Renal pelvis (tissue), 4 donors: ENCODE measurements around the gene ATP2A2. TPM values are rescaled to one million over a fixed set of nuclear protein-coding genes. Genes with fewer than 3 reads are reported as not detected.
"Not testable (repeated sequence)": the region's sequence is repeated elsewhere in the genome, so short reads cannot be mapped to it uniquely, and the experiment has no call there.

Source experiments
- DNase-seq: peaks from one replicate; pipeline ENCODE4 v3.0.0-alpha.2; 2013
- polyA plus RNA-seq, 3 donors: library from polyadenylated mRNA; unstranded; fragments of 120-200 nt; gene quantifications; one replicate each; pipeline ENCODE4 v1.2.1, GENCODE V29; 2013; ENCODE audit not compliant: insufficient read length in 3 of 3

The ATP2A2 gene
- polyA plus RNA-seq, 3 donors: 161 to 167 (median 162) TPM

DNA sequence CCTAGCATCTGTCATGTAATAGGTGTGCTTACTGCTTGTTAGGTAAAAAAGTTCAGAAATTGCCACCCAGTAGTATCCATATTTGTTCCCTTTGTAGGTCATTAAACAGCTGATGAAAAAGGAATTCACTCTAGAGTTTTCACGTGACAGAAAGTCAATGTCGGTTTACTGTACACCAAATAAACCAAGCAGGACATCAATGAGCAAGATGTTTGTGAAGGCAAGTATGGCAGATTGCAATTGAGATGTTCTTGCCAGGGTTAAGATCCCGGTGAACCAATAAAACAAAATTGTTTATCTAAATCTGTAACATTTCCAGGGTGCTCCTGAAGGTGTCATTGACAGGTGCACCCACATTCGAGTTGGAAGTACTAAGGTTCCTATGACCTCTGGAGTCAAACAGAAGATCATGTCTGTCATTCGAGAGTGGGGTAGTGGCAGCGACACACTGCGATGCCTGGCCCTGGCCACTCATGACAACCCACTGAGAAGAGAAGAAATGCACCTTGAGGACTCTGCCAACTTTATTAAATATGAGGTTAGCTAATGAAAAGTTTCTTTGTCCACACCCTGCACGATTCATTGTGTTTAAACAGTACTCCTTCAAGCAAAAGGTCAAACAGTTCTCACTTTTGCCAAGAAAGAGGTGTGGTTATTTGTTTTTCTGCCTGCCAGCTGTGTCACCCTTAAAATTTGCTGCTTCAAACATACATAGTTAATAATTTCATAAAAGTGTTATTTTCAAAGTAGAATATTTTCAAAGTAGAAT, 58.3 kb downstream of the ATP2A2 start:
- DNase-seq: no peak

GRCh38 chr12:110340261-110340660, 59.2 kb downstream of the ATP2A2 start:
- not testable (repeated sequence) for DNase-seq

GRCh38 chr12:110340706-110341105, 59.7 kb downstream of the ATP2A2 start:
- DNase-seq: no peak

DNA sequence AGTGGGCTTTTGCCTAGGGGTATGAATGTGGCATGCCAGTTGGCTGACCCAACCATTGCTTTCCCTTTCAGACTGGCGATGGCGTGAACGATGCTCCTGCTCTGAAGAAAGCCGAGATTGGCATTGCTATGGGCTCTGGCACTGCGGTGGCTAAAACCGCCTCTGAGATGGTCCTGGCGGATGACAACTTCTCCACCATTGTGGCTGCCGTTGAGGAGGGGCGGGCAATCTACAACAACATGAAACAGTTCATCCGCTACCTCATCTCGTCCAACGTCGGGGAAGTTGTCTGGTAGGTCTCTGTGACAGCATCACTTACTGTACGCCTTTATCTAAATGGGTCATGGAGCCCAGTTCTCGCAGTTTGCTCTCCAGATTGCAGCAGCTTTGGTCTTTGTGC, 61.1 kb downstream of the ATP2A2 start:
- DNase-seq: no peak

GRCh38 chr12:110343114-110343513, 62.1 kb downstream of the ATP2A2 start:
- DNase-seq: no peak

- DNase-seq: no peak
Measured at GRCh38 chr12:110343736-110344555, 62.9 kb downstream of the ATP2A2 start.

- DNase-seq: no peak
Measured at GRCh38 chr12:110344657-110345056, 63.6 kb downstream of the ATP2A2 start.

GRCh38 chr12:110345176-110345661, 64.2 kb downstream of the ATP2A2 start:
- DNase-seq: no peak

GRCh38 chr12:110345963-110346362, 64.9 kb downstream of the ATP2A2 start:
- DNase-seq: no peak

- no peak for DNase-seq
Measured at GRCh38 chr12:110347767-110348166, 66.7 kb downstream of the ATP2A2 start.

DNA sequence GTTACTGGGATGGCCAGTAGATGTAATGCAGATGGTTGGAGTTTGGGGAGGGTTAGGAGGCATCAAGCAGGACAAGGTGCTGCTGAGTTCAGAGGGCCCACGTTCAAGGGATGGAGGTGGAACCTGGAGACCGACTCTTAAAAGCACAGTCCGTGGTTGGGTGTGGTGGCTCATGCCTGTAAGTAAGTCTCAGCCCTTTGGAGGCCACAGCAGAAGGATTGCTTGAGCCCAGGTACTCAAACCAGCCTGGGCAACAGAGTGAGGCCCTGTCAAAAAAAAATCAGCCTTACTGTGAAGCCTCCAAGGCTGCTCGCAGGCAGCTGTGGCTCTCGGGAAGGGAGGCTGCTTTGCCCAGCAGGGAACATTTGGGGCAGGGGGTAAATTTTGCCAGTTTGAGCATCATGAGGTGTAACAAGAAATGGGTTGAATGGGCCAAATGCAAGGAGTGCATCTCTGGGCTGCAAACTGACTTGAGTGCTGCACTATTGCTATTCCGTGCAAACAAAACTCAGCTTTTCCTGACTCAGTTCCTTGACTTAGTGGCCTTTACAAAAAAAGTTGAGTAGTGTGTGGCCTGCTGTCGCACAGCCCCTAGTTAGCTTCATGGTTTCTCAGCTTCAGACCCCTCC, 67.5 kb downstream of the ATP2A2 start:
- DNase-seq: no peak

GRCh38 chr12:110349096-110349495, 68.0 kb downstream of the ATP2A2 start:
- DNase-seq: no peak

DNA sequence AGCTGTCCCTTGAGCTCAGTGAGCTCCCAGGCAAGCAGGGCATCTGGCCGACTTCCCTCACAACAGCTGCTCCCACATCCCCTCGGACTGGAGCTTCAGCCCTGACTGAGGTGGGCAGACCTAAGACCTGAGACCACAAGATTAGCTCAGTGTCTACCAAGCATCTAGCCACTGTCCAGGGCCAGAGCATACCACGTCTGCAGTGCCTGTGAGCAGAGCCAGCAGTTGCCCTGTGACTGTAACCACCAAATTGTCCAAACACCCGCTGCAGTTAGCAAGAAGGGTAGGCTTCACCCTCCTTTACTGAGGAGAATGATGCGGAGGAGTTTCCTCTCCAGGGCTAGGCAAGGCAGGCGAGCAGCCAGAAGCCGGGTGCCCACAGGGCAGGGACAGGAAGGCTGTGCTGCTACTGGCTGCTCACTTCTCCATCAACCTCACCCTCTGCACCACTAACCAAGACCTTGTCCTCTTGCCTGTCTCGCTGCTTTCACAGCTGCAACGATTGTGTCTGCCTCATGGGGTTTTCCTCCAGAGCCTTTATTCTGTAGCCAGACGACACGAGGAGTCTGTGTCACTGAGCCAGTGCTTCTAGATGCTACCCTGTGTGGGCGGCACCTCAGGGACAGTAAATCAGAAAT, 68.6 kb downstream of the ATP2A2 start:
- DNase-seq: no peak

DNA sequence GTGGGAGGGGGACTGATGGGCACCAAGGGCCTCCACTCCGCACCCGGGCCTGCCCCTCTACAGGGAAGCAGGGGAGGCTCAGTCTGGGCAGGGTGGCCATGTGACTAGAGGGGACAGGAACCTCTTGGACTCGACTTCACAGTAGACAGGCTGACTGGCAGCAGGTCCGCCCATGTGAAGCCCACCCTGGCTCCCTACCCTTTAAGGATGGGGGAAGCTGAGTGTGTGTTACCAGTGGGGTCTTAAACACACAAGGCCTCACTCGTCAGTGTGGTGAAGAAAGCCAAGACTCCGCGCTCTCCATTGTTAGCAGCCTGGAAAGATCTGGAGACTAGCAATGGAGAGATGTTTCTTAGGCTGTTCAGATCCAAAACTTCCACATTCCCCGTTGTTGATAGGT, 70.1 kb downstream of the ATP2A2 start:
- DNase-seq: no peak

- no peak for DNase-seq
Measured at GRCh38 chr12:110352401-110352800, 71.4 kb downstream of the ATP2A2 start.

GRCh38 chr12:110353211-110353965, 72.3 kb downstream of the ATP2A2 start:
- DNase-seq: no peak

DNA sequence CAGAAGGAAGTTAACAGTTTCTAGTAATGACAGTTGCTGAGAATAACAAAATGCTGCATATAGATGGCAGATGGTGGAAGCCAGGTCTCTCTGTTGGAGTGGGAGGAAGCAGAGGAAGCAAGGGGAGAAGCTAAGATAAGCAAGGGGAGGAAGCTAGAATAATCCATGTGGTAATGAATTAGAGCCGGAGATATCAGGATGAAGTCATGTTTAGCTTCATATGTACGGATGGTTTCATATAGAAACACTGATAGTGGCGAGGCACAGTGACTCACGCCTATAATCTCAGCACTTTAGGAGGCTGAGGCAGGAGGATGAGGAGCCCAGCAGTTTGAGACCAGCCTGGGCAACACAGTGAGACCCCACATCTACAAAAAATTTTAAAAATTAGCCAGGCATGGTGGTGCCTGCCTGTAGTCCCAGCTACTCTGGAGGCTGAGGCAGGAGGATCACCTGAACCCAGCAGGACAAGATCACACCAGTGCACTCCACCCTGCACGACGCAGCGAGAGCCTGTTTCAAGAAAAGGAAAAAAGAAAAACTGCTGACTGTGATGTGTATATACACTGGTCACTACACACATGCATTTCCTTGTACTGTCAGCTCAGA, 73.2 kb downstream of the ATP2A2 start:
- no peak for DNase-seq

DNA sequence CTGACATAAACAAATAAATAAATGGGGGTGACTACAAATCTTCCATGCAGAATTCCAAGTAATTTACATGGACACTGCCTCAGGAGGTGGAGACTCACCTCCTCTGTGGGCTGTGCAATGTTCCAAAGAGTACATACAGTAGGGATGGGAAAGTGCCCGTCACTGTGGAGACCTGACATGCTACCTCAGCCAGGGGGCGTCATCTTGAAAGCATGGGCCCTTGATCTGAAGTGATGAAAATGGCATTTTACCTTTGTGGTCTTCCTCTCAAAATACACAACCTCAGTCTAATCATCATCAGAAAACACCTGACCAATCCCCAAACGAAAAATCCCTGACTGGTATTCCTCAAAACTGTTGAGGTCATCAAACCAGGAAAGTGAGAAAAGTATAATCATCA, 74.0 kb downstream of the ATP2A2 start:
- no peak for DNase-seq

GRCh38 chr12:110358384-110359097, 77.5 kb downstream of the ATP2A2 start:
- DNase-seq: not testable (repeated sequence)

DNA sequence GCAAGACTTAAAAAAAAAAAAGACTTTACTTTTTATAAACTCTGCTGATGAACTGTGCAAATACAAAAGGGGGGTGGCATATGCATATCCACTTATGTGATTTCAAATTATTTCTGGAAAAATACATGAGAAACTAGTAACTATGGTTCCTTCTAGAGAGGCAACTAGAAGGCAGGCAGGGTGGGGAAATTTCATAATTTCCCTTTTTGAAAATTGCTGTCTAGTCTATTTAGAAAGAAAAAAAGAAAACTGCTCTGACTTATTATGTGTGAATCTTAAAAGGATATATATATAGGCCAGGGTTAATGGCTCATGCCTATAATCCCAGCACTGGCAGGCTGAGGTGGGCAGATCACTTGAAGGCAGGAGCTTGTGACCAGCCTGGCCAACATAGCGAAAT, 80.2 kb downstream of the ATP2A2 start:
- DNase-seq: no peak
